Spinal cord (tissue), 10 donors: ENCODE measurements around the gene ARHGAP25. TPM values are rescaled to one million over a fixed set of nuclear protein-coding genes. Genes with fewer than 3 reads are reported as not detected.

Experiments used
- DNase-seq, 6 donors: peaks; one replicate each; pipeline versions ENCODE4 v3.0.0 to v3.0.0-alpha.2; 2013 to 2015; ENCODE audit warnings: low spot score in 6 of 6, low read depth in 4 of 6
- H3K27ac ChIP-seq: one replicate; pipeline ENCODE4 v1.5.1; 2013; ENCODE audit warnings: low read depth, low read length, control low read depth
- H3K27me3 ChIP-seq: one replicate; pipeline ENCODE4 v1.6.1; 2013; ENCODE audit warnings: low read length; ENCODE audit not compliant: control insufficient read depth, insufficient read depth
- H3K36me3 ChIP-seq: one replicate; pipeline ENCODE4 v1.6.1; 2013; ENCODE audit warnings: low read length; ENCODE audit not compliant: control insufficient read depth, insufficient read depth
- H3K4me1 ChIP-seq: one replicate; pipeline ENCODE4 v1.6.1; 2013; ENCODE audit warnings: low read length; ENCODE audit not compliant: control insufficient read depth, insufficient read depth
- H3K4me3 ChIP-seq: one replicate; pipeline ENCODE4 v1.5.1; 2013; ENCODE audit warnings: low read depth, low read length, control low read depth
- H3K9me3 ChIP-seq: one replicate; pipeline ENCODE4 v1.6.1; 2013; ENCODE audit warnings: low read length; ENCODE audit not compliant: control insufficient read depth, insufficient read depth
- WGBS: methylation state at CpG from one replicate; pipeline ENCODE4 v1.1.5; 2013; ENCODE audit warnings: missing lambda C conversion rate; ENCODE audit not compliant: insufficient coverage; 5-methylcytosine and 5-hydroxymethylcytosine counted together
- polyA plus RNA-seq, 2 donors: library from polyadenylated mRNA; unstranded; fragments of 120-200 nt; gene quantifications; one replicate each; pipeline ENCODE4 v1.2.1, GENCODE V29; 2013; ENCODE audit not compliant: insufficient read length in 2 of 2
- total RNA-seq, 2 donors: library from RNA; depleted of rRNA in 1 of 2; stranded (reverse); fragments of 120-200 nt in 1 of 2; fragments of >200 nt in 1 of 2; gene quantifications; one replicate each; pipeline versions ENCODE4 v1.2.3 to v1.2.4, GENCODE V29; 2013 to 2014
- donor health status: healthy.

The ARHGAP25 gene
- total and polyA plus RNA-seq, 4 donors, result 3.9 to 7.2 (median 5.4) TPM

GRCh38 chr2:68769586-68770270 is 35.1 kb downstream of the ARHGAP25 start:
- no peak overlapping the region for H3K27ac ChIP-seq
- H3K36me3 ChIP-seq, result peaks cover 2% of the 10 kb centered on the region
- no peaks in the 10 kb centered on the region for H3K9me3 ChIP-seq
- peaks cover 7% of the 10 kb centered on the region for H3K4me1 ChIP-seq
- no peak overlapping the region for H3K4me3 ChIP-seq
- H3K27me3 ChIP-seq, result no peaks in the 10 kb centered on the region
- DNase-seq, result no peak
- WGBS, result 90% methylated on average over 6 of the region's 6 CpGs

- Histone ChIP-seq H3K27me3 (no peaks in the 10 kb centered on the region), H3K36me3 (peaks cover 4% of the 10 kb centered on the region), H3K4me1 (peaks cover 9% of the 10 kb centered on the region), H3K4me3 (no peak overlapping the region), H3K9me3 (no peaks in the 10 kb centered on the region), H3K27ac (no peak overlapping the region)
- DNase-seq, result no peak
- WGBS, result 100% methylated on average over 1 of the region's 6 CpGs
Measured at GRCh38 chr2:68770271-68771111, 35.9 kb downstream of the ARHGAP25 start.

- Histone ChIP-seq H3K27me3 (no peaks in the 10 kb centered on the region), H3K27ac (no peak overlapping the region), H3K36me3 (peaks cover 4% of the 10 kb centered on the region), H3K4me3 (no peak overlapping the region), H3K4me1 (peaks cover 9% of the 10 kb centered on the region), H3K9me3 (no peaks in the 10 kb centered on the region)
- no peak for DNase-seq
- WGBS, result 43% methylated on average over 1 of the region's 3 CpGs
Measured at GRCh38 chr2:68771211-68771751, 36.7 kb downstream of the ARHGAP25 start.

GRCh38 chr2:68772109-68772508 is 37.5 kb downstream of the ARHGAP25 start:
- Histone ChIP-seq H3K4me1 (peaks cover 9% of the 10 kb centered on the region), H3K4me3 (no peak overlapping the region), H3K36me3 (peaks cover 4% of the 10 kb centered on the region), H3K9me3 (no peaks in the 10 kb centered on the region), H3K27me3 (no peaks in the 10 kb centered on the region), H3K27ac (no peak overlapping the region)
- no peak for DNase-seq
- no CpG with 5 or more reads among the region's 2 CpGs for WGBS

- no peak overlapping the region for H3K4me3 ChIP-seq
Measured at GRCh38 chr2:68774569-68775271, 40.1 kb downstream of the ARHGAP25 start.

GRCh38 chr2:68775272-68775842 is 40.7 kb downstream of the ARHGAP25 start:
- Histone ChIP-seq H3K4me1 (peaks cover 9% of the 10 kb centered on the region), H3K4me3 (no peak overlapping the region), H3K36me3 (peaks cover 4% of the 10 kb centered on the region), H3K27me3 (no peaks in the 10 kb centered on the region), H3K9me3 (no peaks in the 10 kb centered on the region), H3K27ac (peak overlapping the region; percentile 75)
- DNase-seq, result no peak
- 87% methylated on average over 8 of the region's 13 CpGs for WGBS

More at GRCh38 chr2:68774569-68775271, 40.1 kb downstream of the ARHGAP25 start:
- peak in 1 of 6 donors; percentile 17 for DNase-seq
- H3K27ac ChIP-seq, result peak overlapping the region; percentile 75
- H3K36me3 ChIP-seq, result peaks cover 4% of the 10 kb centered on the region
- H3K27me3 ChIP-seq, result no peaks in the 10 kb centered on the region
- WGBS, result 82% methylated on average over 30 of the region's 31 CpGs
- H3K4me1 ChIP-seq, result peaks cover 9% of the 10 kb centered on the region
- no peaks in the 10 kb centered on the region for H3K9me3 ChIP-seq

- DNase-seq, result no peak
- Histone ChIP-seq H3K4me1 (peaks cover 9% of the 10 kb centered on the region), H3K9me3 (no peaks in the 10 kb centered on the region), H3K36me3 (peaks cover 4% of the 10 kb centered on the region), H3K4me3 (no peak overlapping the region), H3K27me3 (no peaks in the 10 kb centered on the region), H3K27ac (no peak overlapping the region)
- WGBS, result 92% methylated on average over 2 of the region's 2 CpGs
Measured at GRCh38 chr2:68776124-68776523, 41.5 kb downstream of the ARHGAP25 start.

GRCh38 chr2:68779595-68779994 is 45.0 kb downstream of the ARHGAP25 start:
- Histone ChIP-seq H3K4me3 (no peak overlapping the region), H3K27ac (no peak overlapping the region), H3K9me3 (no peaks in the 10 kb centered on the region), H3K27me3 (no peaks in the 10 kb centered on the region), H3K4me1 (peaks cover 3% of the 10 kb centered on the region), H3K36me3 (peaks cover 3% of the 10 kb centered on the region)
- DNase-seq, result no peak

- H3K4me3 ChIP-seq, result no peak overlapping the region
- H3K27me3 ChIP-seq, result no peaks in the 10 kb centered on the region
- no CpG with 5 or more reads among the region's 2 CpGs for WGBS
- DNase-seq, result no peak
- no peaks in the 10 kb centered on the region for H3K4me1 ChIP-seq
- H3K36me3 ChIP-seq, result no peaks in the 10 kb centered on the region
- no peaks in the 10 kb centered on the region for H3K9me3 ChIP-seq
- H3K27ac ChIP-seq, result no peak overlapping the region
Measured at GRCh38 chr2:68784188-68784587, 49.6 kb downstream of the ARHGAP25 start.
